Measurements from ENCODE around the gene SLAMF1.

DNA sequence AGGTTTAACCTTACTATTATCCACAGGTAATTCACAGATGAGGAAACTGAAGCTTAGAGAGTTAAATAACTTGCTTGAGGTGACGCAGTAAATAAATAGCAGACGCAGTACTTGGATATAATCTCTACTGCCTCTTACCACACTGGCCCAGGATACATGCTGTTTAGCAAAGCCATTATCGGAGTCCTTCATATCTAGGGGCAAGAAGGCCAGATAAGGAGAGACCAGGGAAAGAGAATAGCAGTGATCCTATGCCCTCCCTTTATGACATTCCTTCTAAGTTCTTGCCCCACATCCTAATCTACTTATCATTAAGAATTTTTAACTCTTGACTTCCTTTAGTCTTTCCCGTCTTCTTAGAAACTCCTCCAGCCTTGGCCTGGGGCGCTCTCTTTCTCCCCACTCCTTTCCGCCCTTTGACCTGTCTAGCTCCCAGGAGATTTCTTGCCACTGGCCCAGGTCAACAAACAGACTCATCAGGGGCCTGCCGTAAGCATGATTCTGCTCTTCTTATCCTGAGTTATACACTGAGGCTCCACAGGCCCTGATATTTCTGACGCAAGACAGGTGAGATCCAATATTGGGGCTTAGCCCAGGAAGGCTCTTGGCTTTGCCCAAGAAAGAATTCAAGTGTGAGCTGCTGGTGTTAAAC is 11.4 kb upstream of the SLAMF1 start:
- TF ChIP-seq, protein P1, sequence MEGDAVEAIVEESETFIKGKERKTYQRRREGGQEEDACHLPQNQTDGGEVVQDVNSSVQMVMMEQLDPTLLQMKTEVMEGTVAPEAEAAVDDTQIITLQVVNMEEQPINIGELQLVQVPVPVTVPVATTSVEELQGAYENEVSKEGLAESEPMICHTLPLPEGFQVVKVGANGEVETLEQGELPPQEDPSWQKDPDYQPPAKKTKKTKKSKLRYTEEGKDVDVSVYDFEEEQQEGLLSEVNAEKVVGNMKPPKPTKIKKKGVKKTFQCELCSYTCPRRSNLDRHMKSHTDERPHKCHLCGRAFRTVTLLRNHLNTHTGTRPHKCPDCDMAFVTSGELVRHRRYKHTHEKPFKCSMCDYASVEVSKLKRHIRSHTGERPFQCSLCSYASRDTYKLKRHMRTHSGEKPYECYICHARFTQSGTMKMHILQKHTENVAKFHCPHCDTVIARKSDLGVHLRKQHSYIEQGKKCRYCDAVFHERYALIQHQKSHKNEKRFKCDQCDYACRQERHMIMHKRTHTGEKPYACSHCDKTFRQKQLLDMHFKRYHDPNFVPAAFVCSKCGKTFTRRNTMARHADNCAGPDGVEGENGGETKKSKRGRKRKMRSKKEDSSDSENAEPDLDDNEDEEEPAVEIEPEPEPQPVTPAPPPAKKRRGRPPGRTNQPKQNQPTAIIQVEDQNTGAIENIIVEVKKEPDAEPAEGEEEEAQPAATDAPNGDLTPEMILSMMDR (IDR thresholded peaks at IDR 0.05; ENCODE audit: low read depth, low read length), result no peak
- TF ChIP-seq EZH2phosphoT487 (IDR thresholded peaks at IDR 0.05; ENCODE audit: low read depth), result no peak
